BJ (cell line): ENCODE measurements around the gene IFIH1. TPM values are rescaled to one million over a fixed set of nuclear protein-coding genes. Genes with fewer than 3 reads are reported as not detected.

Experiments used
- CTCF ChIA-PET: fragments of 350-600 bp; formaldehyde crosslinking; extraction: SDS; loops from one replicate; lab custom pipeline; 2021; ENCODE audit warnings: antibody characterized with exemption, inconsistent platforms; lab: Yijun Ruan, JAX
- POLR2A ChIA-PET: fragments of 300-600 bp; sonication (Branson Sonifier 250); formaldehyde crosslinking; extraction: SDS; loops from one replicate; lab custom pipeline; 2021; ENCODE audit warnings: antibody characterized with exemption; lab: Charles Lee
- DNase-seq: peaks from one replicate; pipeline ENCODE4 v3.0.0-alpha.2; 2011; ENCODE audit warnings: low read depth
- H3K27me3 ChIP-seq: 2 replicates; pipeline ENCODE4 v1.6.0; 2011; ENCODE audit warnings: low read length; ENCODE audit not compliant: control insufficient read depth, insufficient read depth
- H3K36me3 ChIP-seq: 2 replicates; pipeline ENCODE4 v1.5.1; 2011; ENCODE audit warnings: low read length; ENCODE audit not compliant: control insufficient read depth, insufficient read depth
- H3K4me3 ChIP-seq: 2 replicates; pipeline ENCODE4 v1.5.1; 2011; ENCODE audit warnings: low read depth, mild to moderate bottlenecking, control low read depth, low read length
- CTCF ChIP-seq: IDR thresholded peaks from 2 replicates; pipeline ENCODE4 v1.5.1; 2011; ENCODE audit warnings: low read depth, mild to moderate bottlenecking, control low read depth, inconsistent platforms, low read length, moderate library complexity; ENCODE audit not compliant: insufficient read depth
- polyA plus RNA-seq: library from polyadenylated mRNA; depleted of rRNA; stranded (reverse); fragments of >200 nt; gene quantifications from 2 replicates; pipeline ENCODE4 v1.2.3, GENCODE V29; 2011

Gene IFIH1
- polyA plus RNA-seq, 1 experiment = 0.47 TPM

DNA sequence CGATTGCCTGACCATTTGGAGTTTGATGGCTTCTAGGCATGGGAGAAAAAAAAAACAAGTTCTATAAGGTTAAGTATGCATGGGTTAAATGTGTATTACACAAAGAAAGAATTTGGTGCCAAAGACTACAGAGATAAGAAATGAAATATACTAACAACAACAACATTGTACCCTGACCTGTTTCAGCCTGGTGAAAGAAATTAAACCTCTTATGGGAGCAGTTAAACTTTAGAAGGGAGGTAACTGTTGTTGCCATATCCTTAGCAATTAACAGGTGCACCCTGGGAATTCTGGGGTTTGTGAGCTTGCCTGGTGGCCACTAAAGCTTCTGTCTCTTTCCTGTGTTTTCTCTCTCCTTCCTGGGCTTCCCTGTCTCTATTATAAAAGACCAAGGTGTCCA, 6.5 kb upstream of the IFIH1 start:
- peaks cover 4% of the 10 kb centered on the region; the same call in 1 of the 2 replicates for H3K27me3 ChIP-seq
- TF ChIP-seq CTCF = no peak
- H3K4me3 ChIP-seq = no peak overlapping the region
- ChIA-PET POLR2A (no interaction called here), CTCF (interaction anchor here (0.5 kb wide), 1 partner anchor 32 kb away, joined by 3 read pairs; no protein-coding TSS in a partner anchor)
- DNase-seq = no peak
- H3K36me3 ChIP-seq = no peaks in the 10 kb centered on the region

DNA sequence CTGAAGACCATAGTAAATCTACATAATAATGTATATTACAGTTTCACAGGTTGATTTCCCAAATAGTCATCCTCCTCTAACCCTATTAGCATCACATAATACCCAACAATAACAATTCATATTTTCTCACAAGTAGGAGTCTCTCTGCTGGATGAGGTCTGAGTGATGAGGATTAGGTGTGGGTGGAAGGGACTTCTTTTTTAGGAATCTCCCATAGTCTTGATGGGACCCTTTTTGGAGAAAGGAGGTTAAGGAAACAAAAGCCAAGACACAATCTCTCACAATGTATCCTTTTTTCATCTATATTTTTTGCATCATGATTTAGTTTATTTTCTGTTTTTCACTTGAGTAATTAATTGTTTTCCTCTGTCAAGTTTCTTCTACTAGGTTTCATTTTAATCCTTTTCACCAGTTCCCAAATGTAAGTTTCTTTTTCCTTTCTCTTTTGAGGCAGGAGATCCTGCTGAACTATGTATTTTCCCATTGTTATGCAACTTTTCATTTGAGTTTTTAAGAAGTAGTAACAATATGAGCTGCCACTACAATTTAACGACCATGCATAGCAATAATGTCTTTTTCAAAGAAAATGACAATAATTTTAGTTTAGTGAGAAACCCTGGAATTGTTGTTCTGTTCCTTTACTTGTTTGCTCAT, 2.5 kb upstream of the IFIH1 start:
- TF ChIP-seq CTCF = no peak
- peaks cover 4% of the 10 kb centered on the region; the same call in 1 of the 2 replicates for H3K27me3 ChIP-seq
- ChIA-PET CTCF (interaction anchor here (0.8 kb wide), 1 partner anchor 13 kb away, joined by 3 read pairs; no protein-coding TSS in a partner anchor), POLR2A (no interaction called here)
- H3K36me3 ChIP-seq = no peaks in the 10 kb centered on the region
- no peak overlapping the region for H3K4me3 ChIP-seq
- DNase-seq = no peak

- CTCF ChIA-PET = interaction anchor here (0.6 to 1.4 kb wide), 4 partner anchors 11 to 176 kb away, joined by 3 to 4 read pairs (median 3); no protein-coding TSS in a partner anchor
- DNase-seq = no peak
- POLR2A ChIA-PET = no interaction called here
- Histone ChIP-seq H3K27me3 (no peaks in the 10 kb centered on the region), H3K4me3 (peak overlapping the region; percentile 82), H3K36me3 (no peaks in the 10 kb centered on the region)
- no peak for TF ChIP-seq CTCF
These were observed 590 bp downstream of the IFIH1 start for GRCh38 chr2:162317861-162318327.

DNA sequence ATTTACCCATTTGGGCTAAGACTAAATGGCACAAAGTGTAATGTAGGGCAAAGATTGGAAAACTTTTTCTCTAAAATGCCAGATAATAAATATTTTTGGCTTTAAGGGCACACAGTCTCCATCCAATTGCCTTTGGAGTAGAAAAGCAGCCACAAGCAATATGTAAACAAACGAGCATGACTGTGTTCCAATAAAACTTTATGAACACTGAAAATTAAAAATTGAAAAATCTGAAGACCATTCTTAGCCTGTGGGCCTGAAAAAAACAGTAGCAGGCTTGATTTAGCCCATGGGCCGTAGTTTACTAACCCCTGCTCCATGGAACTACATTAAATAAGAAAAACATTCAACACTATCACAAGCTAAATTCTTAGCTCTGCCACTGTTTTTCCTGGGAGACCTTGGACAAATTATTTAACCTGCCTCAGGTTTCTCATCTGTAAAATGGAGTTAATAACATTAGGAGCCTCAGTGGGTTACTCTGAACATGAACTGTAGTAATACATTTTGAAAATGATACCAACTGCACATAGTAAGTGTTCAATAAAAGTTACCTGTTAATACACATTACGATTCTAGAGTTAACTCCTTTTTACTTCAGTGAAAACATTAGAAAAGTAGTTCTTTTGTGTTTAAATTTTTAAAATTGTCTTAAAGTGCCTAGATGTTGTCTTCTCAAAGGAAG, 1.3 kb downstream of the IFIH1 start:
- Histone ChIP-seq H3K4me3 (no peak overlapping the region; the same call in 1 of the 2 replicates), H3K27me3 (no peaks in the 10 kb centered on the region), H3K36me3 (no peaks in the 10 kb centered on the region)
- POLR2A ChIA-PET = no interaction called here
- no peak for TF ChIP-seq CTCF
- CTCF ChIA-PET = interaction anchor here (1.2 to 1.4 kb wide), 2 partner anchors 12 to 13 kb away, joined by 3 to 4 read pairs; no protein-coding TSS in a partner anchor
- no peak for DNase-seq

DNA sequence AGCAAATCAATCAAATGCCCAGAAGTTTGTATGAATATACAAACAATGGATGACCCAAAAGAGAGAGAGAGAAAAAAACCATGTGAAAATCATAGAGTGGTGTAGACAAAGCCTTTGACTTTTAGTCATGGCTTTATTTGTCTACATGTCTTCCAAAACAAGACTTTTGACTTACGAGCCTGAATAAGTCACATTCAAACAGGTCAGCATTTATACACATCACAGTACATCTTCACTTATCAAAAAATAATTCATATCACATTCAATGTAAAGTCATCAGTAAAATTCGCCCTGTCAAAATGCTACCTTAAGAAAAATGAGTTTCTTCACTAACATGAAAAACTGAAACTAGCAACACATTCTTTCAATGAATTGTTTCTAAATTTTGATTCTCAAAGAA, 1.9 kb downstream of the IFIH1 start:
- H3K4me3 ChIP-seq = no peak overlapping the region
- no peak for TF ChIP-seq CTCF
- no peak for DNase-seq
- no peaks in the 10 kb centered on the region for H3K36me3 ChIP-seq
- CTCF ChIA-PET = interaction anchor here (1.0 to 1.6 kb wide), 4 partner anchors 13 to 164 kb away, joined by 3 to 8 read pairs (median 3); no protein-coding TSS in a partner anchor
- POLR2A ChIA-PET = no interaction called here
- H3K27me3 ChIP-seq = no peaks in the 10 kb centered on the region
